Lower leg skin (tissue), 3 donors: ENCODE data around the gene B9D1.

Experiments
- CTCF ChIP-seq, 3 donors: fragments of 450-650 bp; IDR thresholded peaks; one replicate each; pipeline ENCODE4 v1.5.1; 2016; ENCODE audit warnings: antibody characterized with exemption in 3 of 3, mild to moderate bottlenecking in 3 of 3, moderate library complexity in 2 of 3
- POLR2A ChIP-seq, 2 donors: fragments of 450-650 bp; IDR thresholded peaks; one replicate each; pipeline ENCODE4 v1.6.1; 2016 to 2017; ENCODE audit warnings: antibody characterized with exemption in 2 of 2, mild to moderate bottlenecking in 1 of 2, moderate library complexity in 1 of 2

DNA sequence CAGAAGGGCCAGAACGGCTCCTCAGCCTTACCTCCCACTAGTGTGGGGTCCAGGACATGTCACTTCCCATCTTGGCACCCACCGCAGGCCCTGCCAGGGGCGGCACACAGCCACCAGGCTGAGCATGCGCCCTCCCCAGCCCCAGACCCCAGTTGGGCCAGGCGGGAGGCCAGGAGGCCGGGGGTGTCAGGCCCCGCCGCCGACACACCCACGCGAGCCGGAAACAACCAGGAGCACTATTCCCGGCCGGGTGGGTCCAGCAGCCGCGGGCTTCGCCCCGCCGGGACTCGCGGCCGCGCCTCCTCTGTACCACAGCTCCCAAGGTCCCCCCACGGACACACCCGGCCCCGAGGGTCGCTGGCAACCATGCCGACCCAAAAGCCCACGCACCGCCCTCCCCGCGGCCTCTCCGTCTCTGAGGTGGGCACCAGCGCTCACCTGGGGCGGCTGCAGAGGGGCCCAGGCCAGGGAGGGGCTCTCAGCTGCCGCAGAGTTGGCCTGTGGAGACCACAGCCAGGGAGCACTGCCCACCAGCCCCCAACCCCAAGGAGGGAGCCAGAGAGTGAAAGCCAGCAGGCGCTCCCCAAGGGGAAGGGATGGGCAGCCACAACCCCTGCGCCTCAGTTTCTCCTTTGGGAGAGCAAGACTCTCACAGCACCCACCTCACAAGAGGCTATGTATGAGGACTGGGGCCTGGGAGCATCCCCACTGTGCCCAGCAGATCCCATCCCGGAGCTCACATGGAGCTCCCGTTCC, 18.0 kb downstream of the B9D1 start:
- TF ChIP-seq POLR2A (IDR thresholded peaks at IDR 0.05) (no peak), CTCF (IDR thresholded peaks at IDR 0.05) (no peak)
